Mucosa of descending colon (tissue), 3 donors: Measurements from ENCODE around the gene CAPN11. TPM values are rescaled to one million over a fixed set of nuclear protein-coding genes. Genes with fewer than 3 reads are reported as not detected.

ENCODE experiments used
- ATAC-seq: fragments of 200-7000 bp; cut with Tn5 transposase; one replicate; pipeline ENCODE4 v1.9.1; 2020; ENCODE audit warnings: mild to moderate bottlenecking, moderate library complexity
- DNase-seq, 3 donors: peaks; one replicate each; pipeline ENCODE4 v3.0.0-alpha.2; 2020
- H3K36me3 ChIP-seq: fragments of 200-600 bp; one replicate; pipeline ENCODE4 v1.8.0; 2021; ENCODE audit warnings: low read depth, mild to moderate bottlenecking
- H3K4me1 ChIP-seq: fragments of 200-600 bp; one replicate; pipeline ENCODE4 v1.8.0; 2021; ENCODE audit warnings: low read depth, mild to moderate bottlenecking
- H3K4me3 ChIP-seq: fragments of 200-600 bp; one replicate; pipeline ENCODE4 v1.8.0; 2021; ENCODE audit warnings: mild to moderate bottlenecking
- H3K9me3 ChIP-seq: fragments of 200-600 bp; one replicate; pipeline ENCODE4 v1.8.0; 2021; ENCODE audit warnings: mild to moderate bottlenecking
- CTCF ChIP-seq: fragments of 200-600 bp; IDR thresholded peaks from one replicate; pipeline ENCODE4 v1.8.0; 2022; ENCODE audit warnings: antibody characterized with exemption, mild to moderate bottlenecking
- intact Hi-C, 2 donors: fragments of 100-400 bp; cut with DNase I in 1 of 2; cut with micrococcal nuclease in 1 of 2; formaldehyde crosslinking; loops; one replicate each; pipeline versions ENCODE4 v1.11.0 to v1.11.1; 2022; cut with DNase I, micrococcal nuclease
- total RNA-seq, 3 donors: library from RNA; stranded (reverse); fragmentation: NEBNext Ultra II Directional in 2 of 3; extraction: Animal tissue kit (Norgen Biotek cat#: 25700) in 2 of 3; gene quantifications; one replicate each; pipeline versions ENCODE4 v1.2.1 to v1.2.4, GENCODE V29; 2021 to 2023
- donor health status: DM: no; HTN: no; CAD: no; lungs with moderate emphysema.
- donor health status: DM: no; HTN: no; CAD: no.
- donor health status: DM: no; HTN: yes; CAD: no.

Gene CAPN11
- total RNA-seq, 3 donors from 2014 or later = 0.35 to 1.2 (median 1.1) TPM

DNA sequence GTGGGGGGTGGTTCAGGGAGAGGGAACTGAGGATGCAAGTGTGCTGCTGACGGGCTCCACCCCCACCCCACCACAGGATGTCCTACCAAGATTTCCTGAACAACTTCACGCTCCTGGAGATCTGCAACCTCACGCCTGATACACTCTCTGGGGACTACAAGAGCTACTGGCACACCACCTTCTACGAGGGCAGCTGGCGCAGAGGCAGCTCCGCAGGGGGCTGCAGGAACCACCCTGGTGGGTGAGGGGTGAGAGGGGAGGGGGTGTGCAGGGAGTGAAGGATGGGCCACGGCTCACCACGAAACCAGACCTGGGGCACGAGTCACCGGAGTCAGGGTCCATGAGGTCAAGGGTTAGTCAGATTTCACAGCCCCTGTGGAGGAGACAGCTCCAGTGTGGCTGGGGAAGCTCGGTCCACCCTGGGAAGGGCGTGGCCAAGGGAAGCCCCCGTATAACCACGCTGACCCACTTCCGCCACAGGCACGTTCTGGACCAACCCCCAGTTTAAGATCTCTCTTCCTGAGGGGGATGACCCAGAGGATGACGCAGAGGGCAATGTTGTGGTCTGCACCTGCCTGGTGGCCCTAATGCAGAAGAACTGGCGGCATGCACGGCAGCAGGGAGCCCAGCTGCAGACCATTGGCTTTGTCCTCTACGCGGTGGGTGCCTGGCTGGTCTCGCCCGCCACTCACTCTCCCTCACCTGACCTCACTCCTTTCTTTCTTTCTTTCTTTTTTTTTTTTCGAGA, 18.3 kb downstream of the CAPN11 start:
- no peak for TF ChIP-seq CTCF
- intact Hi-C loops = loop anchor here in 1 of 2 donors (10.0 kb wide), 1 partner anchor 58 kb away; no protein-coding TSS in a partner anchor
- Histone ChIP-seq H3K9me3 (no peaks in the 10 kb centered on the region), H3K4me1 (no peaks in the 10 kb centered on the region), H3K36me3 (no peaks in the 10 kb centered on the region), H3K4me3 (no peak overlapping the region)
- no peak for DNase-seq
- ATAC-seq = no peak

GRCh38 chr6:44177691-44178423, 19.2 kb downstream of the CAPN11 start:
- ATAC-seq (peak; percentile 50), DNase-seq (peak in 1 of 3 donors; percentile 73)
- Histone ChIP-seq H3K9me3 (no peaks in the 10 kb centered on the region), H3K4me1 (no peaks in the 10 kb centered on the region), H3K4me3 (no peak overlapping the region), H3K36me3 (no peaks in the 10 kb centered on the region)
- no peak for TF ChIP-seq CTCF
- intact Hi-C loops = loop anchor here in 1 of 2 donors (10.0 kb wide), 1 partner anchor 57 kb away; no protein-coding TSS in a partner anchor

DNA sequence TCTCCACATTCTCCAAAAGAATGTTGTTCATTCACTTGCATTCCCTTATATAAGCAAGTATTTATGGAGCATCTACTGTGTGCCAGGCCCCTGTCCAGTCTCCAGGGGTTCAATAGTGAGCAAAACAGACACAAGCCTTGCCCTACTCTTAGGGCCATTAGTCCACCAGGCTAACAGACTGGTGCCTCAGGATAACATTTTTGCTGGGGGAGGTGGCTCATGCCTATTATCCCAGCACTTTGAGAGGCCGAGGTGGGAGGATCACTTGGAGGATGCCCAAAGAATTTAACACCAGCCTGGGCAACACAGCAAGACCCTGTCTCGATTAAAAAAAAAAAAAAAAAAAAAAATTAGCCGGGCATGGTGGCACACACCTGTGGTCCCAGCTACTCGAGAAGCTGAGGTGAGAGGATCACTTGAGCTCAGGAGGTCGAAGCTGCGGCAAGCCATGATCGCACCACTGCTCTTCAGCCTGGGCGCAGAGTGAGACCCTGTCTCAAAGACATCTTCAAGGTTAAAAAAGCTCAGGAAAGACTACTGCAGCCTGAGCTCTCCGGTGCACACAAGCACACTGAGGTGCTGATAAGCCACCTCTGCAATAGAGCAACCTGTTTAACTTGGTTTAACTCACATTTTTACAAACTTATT, 19.9 kb downstream of the CAPN11 start:
- no peak for DNase-seq
- intact Hi-C loops = loop anchor here in 1 of 2 donors (10.0 kb wide), 1 partner anchor 56 kb away; no protein-coding TSS in a partner anchor
- Histone ChIP-seq H3K36me3 (no peaks in the 10 kb centered on the region), H3K9me3 (no peaks in the 10 kb centered on the region), H3K4me1 (no peaks in the 10 kb centered on the region), H3K4me3 (no peak overlapping the region)
- no peak for TF ChIP-seq CTCF
- no peak for ATAC-seq

- DNase-seq (no peak), ATAC-seq (no peak)
- no peak for TF ChIP-seq CTCF
- Histone ChIP-seq H3K9me3 (no peaks in the 10 kb centered on the region), H3K4me3 (no peak overlapping the region), H3K4me1 (no peaks in the 10 kb centered on the region), H3K36me3 (no peaks in the 10 kb centered on the region)
- intact Hi-C loops = loop anchor here in 1 of 2 donors (10.0 kb wide), 1 partner anchor 56 kb away; no protein-coding TSS in a partner anchor
Measured at GRCh38 chr6:44179072-44179536, 20.5 kb downstream of the CAPN11 start.

DNA sequence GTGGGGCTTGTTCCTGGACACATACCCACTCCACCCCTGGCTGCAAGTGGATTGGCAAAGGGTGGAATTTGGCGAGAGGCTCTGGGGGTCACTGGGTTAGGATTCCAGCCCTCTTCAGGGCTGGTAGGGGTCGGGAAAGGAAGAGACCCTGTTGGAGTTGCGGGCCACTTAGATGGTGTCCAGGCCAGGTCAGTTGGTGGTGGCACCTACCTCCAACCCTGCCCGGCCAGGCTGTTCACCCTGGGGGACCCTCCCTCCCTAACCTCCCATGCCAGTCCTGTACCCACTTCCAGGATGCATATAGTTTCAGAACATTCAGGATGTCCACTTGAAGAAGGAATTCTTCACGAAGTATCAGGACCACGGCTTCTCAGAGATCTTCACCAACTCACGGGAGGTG, 21.0 kb downstream of the CAPN11 start:
- no peak overlapping the region for H3K4me3 ChIP-seq
- no peaks in the 10 kb centered on the region for H3K9me3 ChIP-seq
- H3K36me3 ChIP-seq = no peaks in the 10 kb centered on the region
- no peak for ATAC-seq
- TF ChIP-seq CTCF = no peak
- no peaks in the 10 kb centered on the region for H3K4me1 ChIP-seq
- intact Hi-C loops = loop anchor here in 1 of 2 donors (10.0 kb wide), 1 partner anchor 55 kb away; no protein-coding TSS in a partner anchor
- DNase-seq = no peak
